Bronchial epithelial cell (primary cell): ENCODE measurements around the gene NAA40. TPM values are rescaled to one million over a fixed set of nuclear protein-coding genes. Genes with fewer than 3 reads are reported as not detected.

Experiments used
- DNase-seq: peaks from one replicate; pipeline ENCODE4 v3.0.0-alpha.2; 2010; ENCODE audit warnings: low read depth
- FAIRE-seq: peaks from 2 replicates; lab custom pipeline; 2011; peaks lifted over from hg19 to GRCh38; lab: Jason Lieb, UNC
- H3K27me3 ChIP-seq: 2 replicates; pipeline ENCODE4 v1.5.1; 2011; ENCODE audit warnings: low read length; ENCODE audit not compliant: control insufficient read depth, insufficient read depth
- H3K36me3 ChIP-seq: 2 replicates; pipeline ENCODE4 v1.5.1; 2011; ENCODE audit warnings: low read length; ENCODE audit not compliant: control insufficient read depth, insufficient read depth
- H3K4me3 ChIP-seq: 2 replicates; pipeline ENCODE4 v1.5.1; 2011; ENCODE audit warnings: mild to moderate bottlenecking, low read depth, low read length, control low read depth
- CTCF ChIP-seq: IDR thresholded peaks from 2 replicates; pipeline ENCODE4 v1.5.1; 2011; ENCODE audit warnings: mild to moderate bottlenecking, moderate library complexity, low read length, control low read depth, inconsistent platforms; ENCODE audit not compliant: insufficient read depth, severe bottlenecking
- total RNA-seq: library from RNA; depleted of rRNA; stranded (reverse); fragments of >200 nt; gene quantifications from 2 replicates; pipeline ENCODE4 v1.2.1, GENCODE V29; 2014

The NAA40 gene
- total RNA-seq, 1 donor from 2014 or later = 4.5 TPM

GRCh38 chr11:63986932-63987513, 48.2 kb downstream of the NAA40 start:
- FAIRE-seq = no peak
- H3K27me3 ChIP-seq = no peaks in the 10 kb centered on the region
- H3K4me3 ChIP-seq = peak overlapping the region; percentile 99
- no peak for TF ChIP-seq CTCF
- peaks cover 14% of the 10 kb centered on the region for H3K36me3 ChIP-seq
- DNase-seq = no peak

GRCh38 chr11:63991558-63991957, 52.8 kb downstream of the NAA40 start:
- no peak for TF ChIP-seq CTCF
- Histone ChIP-seq H3K36me3 (peaks cover 29% of the 10 kb centered on the region), H3K27me3 (no peaks in the 10 kb centered on the region), H3K4me3 (no peak overlapping the region)
- no peak for DNase-seq
- no peak for FAIRE-seq

- Histone ChIP-seq H3K27me3 (no peaks in the 10 kb centered on the region), H3K4me3 (no peak overlapping the region), H3K36me3 (peaks cover 41% of the 10 kb centered on the region)
- DNase-seq (no peak), FAIRE-seq (no peak)
- TF ChIP-seq CTCF = no peak
Observed at GRCh38 chr11:63993100-63993499, 54.3 kb downstream of the NAA40 start.

- peaks cover 37% of the 10 kb centered on the region for H3K36me3 ChIP-seq
- no peak for TF ChIP-seq CTCF
- FAIRE-seq = no peak
- H3K4me3 ChIP-seq = no peak overlapping the region
- H3K27me3 ChIP-seq = no peaks in the 10 kb centered on the region
- no peak for DNase-seq
Observed at GRCh38 chr11:63993993-63994392, 55.2 kb downstream of the NAA40 start.

GRCh38 chr11:63996512-63996911, 57.7 kb downstream of the NAA40 start:
- FAIRE-seq (no peak), DNase-seq (no peak)
- Histone ChIP-seq H3K36me3 (peaks cover 30% of the 10 kb centered on the region), H3K4me3 (no peak overlapping the region), H3K27me3 (no peaks in the 10 kb centered on the region)
- no peak for TF ChIP-seq CTCF
